Stimulated activated CD4-positive, alpha-beta T cell treated with anti-CD3 and anti-CD28 coated beads, Interleukin-12 subunit alpha, Interleukin-12 subunit beta, amount 100 ng/mL, for 4 hours (primary cell): ENCODE data around the gene SLC16A11.
"Not testable (repeated sequence)": the region's sequence is repeated elsewhere in the genome, so short reads cannot be mapped to it uniquely, and the experiment has no call there.

Experiments used
- DNase-seq: peaks from one replicate; pipeline ENCODE4 v3.0.0-alpha.2; 2020

Gene SLC16A11

GRCh38 chr17:7004398-7005253, 39.3 kb downstream of the SLC16A11 start:
- DNase-seq, result no peak

DNA sequence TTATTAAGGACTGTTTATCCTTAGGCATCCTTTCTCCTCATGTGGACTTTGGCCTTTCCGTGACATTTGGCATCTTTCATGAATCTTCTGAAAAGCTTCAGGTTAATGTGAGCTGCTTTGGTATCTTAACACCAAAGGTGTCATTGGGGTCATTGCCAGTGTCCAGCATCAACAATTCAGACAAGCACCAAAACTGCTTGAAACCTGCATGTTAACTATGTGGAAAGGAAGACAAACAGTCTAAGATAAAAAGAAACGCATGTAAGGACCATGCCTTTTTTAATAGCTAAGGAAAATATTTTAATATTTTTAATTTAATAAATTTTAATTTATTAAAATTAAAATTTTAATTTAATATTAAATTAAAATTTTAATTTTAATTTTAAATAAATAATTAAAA, 40.1 kb downstream of the SLC16A11 start:
- DNase-seq, result no peak

GRCh38 chr17:7002288-7003047, 41.4 kb downstream of the SLC16A11 start:
- DNase-seq, result no peak

GRCh38 chr17:7001318-7001961, 42.5 kb downstream of the SLC16A11 start:
- peak; percentile 39 for DNase-seq

DNA sequence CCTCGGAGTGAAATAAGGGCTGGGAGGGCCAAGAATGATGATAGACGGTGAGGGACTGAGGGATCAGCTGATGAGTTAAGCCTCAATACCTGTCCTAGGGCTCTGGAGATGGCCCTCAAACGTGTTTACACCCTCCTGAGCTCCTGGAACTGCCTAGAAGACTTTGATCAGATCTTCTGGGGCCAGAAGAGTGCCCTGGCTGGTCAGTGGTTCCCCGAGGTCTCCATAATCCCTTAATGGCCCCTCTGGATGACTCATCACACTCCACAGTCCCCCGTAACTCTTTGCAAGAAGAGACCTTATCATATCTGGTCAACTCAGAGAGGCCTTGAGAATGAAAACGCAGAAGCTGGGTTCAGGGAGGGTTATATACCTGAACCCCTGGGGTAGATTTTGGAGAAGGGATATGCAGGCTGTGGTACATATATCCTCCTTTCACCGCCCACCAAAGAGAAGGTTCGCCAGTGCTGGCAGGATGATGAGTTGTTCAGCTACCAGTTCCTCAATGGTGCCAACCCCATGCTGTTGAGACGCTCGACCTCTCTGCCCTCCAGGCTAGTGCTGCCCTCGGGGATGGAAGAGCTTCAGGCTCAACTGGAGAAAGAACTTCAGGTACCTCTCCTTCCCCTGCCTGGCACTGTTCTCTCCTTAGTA, 44.9 kb downstream of the SLC16A11 start:
- no peak for DNase-seq

- DNase-seq, result no peak
These were observed 46.7 kb downstream of the SLC16A11 start for GRCh38 chr17:6997171-6997570.

DNA sequence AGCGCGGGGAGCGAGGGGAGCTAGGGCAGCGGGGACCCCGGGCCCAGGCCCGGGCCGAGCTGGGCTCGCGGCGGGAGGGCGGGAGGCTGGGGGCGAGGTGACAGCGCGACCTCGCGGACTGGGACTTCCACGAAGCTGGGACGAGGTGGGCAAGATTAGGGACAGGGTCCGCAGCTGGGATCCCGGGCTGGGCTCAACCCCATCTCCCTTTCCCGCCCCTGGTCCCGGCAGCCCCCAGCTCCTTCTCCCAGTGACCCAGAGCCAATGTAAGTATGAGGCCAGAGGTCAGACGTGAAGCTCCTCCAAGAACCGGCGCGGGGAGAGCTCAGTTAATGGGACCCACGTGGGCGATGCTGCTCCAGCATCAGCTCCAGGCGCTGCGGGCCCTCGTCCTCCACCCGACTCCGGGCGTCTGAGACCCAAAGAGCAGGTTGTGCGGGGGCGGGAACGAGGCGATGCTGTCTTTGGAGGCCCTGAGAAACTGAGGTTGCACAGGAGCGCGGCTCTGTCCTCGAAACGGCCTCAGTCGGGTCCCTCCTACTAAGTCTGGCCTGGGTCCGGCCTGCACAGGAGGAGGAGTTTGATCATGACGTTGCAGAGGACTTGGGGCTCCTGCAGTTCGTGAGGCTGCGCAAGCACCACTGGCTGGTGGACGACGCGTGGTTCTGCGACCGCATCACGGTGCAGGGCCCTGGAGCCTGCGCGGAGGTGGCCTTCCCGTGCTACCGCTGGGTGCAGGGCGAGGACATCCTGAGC, 47.5 kb downstream of the SLC16A11 start:
- DNase-seq, result no peak

GRCh38 chr17:6995500-6996255, 48.2 kb downstream of the SLC16A11 start, which contains the start of gene ALOX12:
TSS of gene ALOX12 (plus strand) at chr17:6996049. CDS start at chr17:6996118, 69 bp downstream.
- no peak for DNase-seq

- DNase-seq, result no peak
These were observed 49.1 kb downstream of the SLC16A11 start for GRCh38 chr17:6994666-6995256.

DNA sequence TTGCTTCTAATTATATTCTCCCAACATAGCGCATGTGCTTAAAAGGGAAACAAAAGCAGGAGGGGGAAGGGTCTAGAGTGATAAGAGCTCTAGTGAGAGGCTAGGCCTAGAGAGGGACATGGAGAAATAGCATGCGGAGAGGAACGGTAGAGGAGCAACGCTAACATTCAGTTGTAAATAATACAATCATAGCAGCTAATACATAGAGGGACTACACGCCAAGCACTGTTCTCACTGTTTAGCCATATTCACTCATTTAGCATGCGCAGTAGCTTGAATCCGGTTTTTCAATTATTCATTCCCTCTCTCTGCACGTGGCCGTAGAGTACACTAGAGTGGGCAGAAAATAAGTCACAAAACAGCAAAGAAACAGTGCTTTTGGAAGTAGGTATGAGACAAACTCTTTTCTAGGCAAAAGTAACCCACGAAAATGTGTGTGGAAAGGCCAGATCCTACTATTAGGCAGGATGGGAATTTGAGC, 49.7 kb downstream of the SLC16A11 start:
- no peak for DNase-seq

GRCh38 chr17:6993613-6994056, 50.3 kb downstream of the SLC16A11 start:
- not testable (repeated sequence) for DNase-seq
